Mucosa of stomach (tissue), 1 donor: ENCODE results near the gene LAYN.

ENCODE experiments used
- H3K27me3 ChIP-seq: one replicate; pipeline ENCODE4 v1.7.0; 2013; ENCODE audit warnings: mild to moderate bottlenecking, low read length; ENCODE audit not compliant: control insufficient read depth, insufficient read depth
- H3K36me3 ChIP-seq: one replicate; pipeline ENCODE4 v1.7.0; 2013; ENCODE audit warnings: low read length; ENCODE audit not compliant: control insufficient read depth, insufficient read depth
- H3K4me1 ChIP-seq: one replicate; pipeline ENCODE4 v1.7.0; 2013; ENCODE audit warnings: mild to moderate bottlenecking, low read length; ENCODE audit not compliant: control insufficient read depth, insufficient read depth
- H3K4me3 ChIP-seq: one replicate; pipeline ENCODE4 v1.7.0; 2013; ENCODE audit warnings: low read length
- H3K9ac ChIP-seq: one replicate; pipeline ENCODE4 v1.7.0; 2013; ENCODE audit warnings: mild to moderate bottlenecking, low read length, moderate library complexity
- H3K9me3 ChIP-seq: one replicate; pipeline ENCODE4 v1.7.0; 2013; ENCODE audit warnings: mild to moderate bottlenecking, low read length, moderate library complexity; ENCODE audit not compliant: control insufficient read depth
- donor health status: Pancreatic carcinoma.

Gene LAYN

DNA sequence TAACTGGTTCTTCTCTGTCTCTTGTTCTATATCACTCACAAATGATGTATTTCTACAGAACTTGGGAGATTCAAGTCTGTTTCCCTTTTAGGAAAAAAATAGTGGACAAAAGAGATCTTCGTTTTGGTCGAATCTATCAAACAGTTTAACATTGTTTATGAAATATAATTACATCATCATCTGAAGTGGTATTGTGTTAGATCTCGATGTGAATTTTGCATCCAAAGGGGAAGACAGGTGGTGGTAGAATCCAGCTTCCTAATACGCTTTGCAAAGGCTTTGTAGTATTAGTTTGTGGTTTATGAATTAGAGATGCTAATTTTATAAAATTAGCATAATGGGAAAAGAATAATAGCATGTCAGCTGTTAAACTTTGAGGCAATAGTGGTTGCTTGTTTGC, 65.2 kb downstream of the LAYN start:
- Histone ChIP-seq H3K36me3 (no peaks in the 10 kb centered on the region), H3K9ac (no peak overlapping the region), H3K4me3 (no peak overlapping the region), H3K9me3 (no peaks in the 10 kb centered on the region), H3K27me3 (no peaks in the 10 kb centered on the region), H3K4me1 (no peaks in the 10 kb centered on the region)

- Histone ChIP-seq H3K4me1 (no peaks in the 10 kb centered on the region), H3K9me3 (no peaks in the 10 kb centered on the region), H3K9ac (no peak overlapping the region), H3K36me3 (no peaks in the 10 kb centered on the region), H3K4me3 (no peak overlapping the region), H3K27me3 (no peaks in the 10 kb centered on the region)
These were observed 66.5 kb downstream of the LAYN start for GRCh38 chr11:111606986-111607385.

DNA sequence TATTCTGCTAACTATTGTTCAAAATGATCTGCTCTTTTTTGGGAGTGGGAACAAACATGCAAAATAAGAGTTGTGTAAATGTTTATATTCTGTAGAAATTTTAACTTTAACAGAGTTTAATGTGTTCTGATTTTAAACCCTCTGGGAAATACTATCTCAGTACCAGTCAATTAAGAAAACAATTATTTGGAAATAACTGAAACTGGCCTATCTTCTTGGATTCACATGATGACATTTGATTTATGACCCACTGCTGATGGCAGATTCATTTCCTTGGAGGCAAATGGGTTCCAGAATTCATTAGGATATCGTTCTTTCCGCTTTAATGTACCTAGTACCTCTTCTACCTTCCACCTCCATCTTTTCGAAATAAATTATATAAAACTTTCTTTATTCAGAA, 67.2 kb downstream of the LAYN start:
- H3K9ac ChIP-seq = no peak overlapping the region
- no peak overlapping the region for H3K4me3 ChIP-seq
- H3K4me1 ChIP-seq = no peaks in the 10 kb centered on the region
- no peaks in the 10 kb centered on the region for H3K27me3 ChIP-seq
- H3K36me3 ChIP-seq = no peaks in the 10 kb centered on the region
- H3K9me3 ChIP-seq = no peaks in the 10 kb centered on the region
